ENCODE measurements around the gene NEK11. TPM values are rescaled to one million over a fixed set of nuclear protein-coding genes. Genes with fewer than 3 reads are reported as not detected.

The NEK11 gene
- total and polyA plus RNA-seq, 9 of the 15 experiments (the other 6 are each of a cell fraction or from before 2014, with no cell fraction given), result 0.28 to 1.5 (median 0.87) TPM

- Histone ChIP-seq H2AFZ (ENCODE audit: low read depth, low read length) (no peak overlapping the region), H3K79me2 (ENCODE audit: control insufficient read depth, insufficient read depth, low read length) (peaks cover 12% of the 10 kb centered on the region; the same call in 2 of the 3 replicates), H3K36me3 (ENCODE audit: control insufficient read depth, insufficient read depth, low read length) (peaks cover 14% of the 10 kb centered on the region; the same call in 2 of the 3 replicates), H3K9me1 (ENCODE audit: control insufficient read depth, insufficient read depth, low read length) (no peaks in the 10 kb centered on the region), H3K4me2 (ENCODE audit: insufficient read depth, low read length) (no peak overlapping the region), H3K4me1 (replicated peaks in 1 of 2; ENCODE audit: control insufficient read depth in 2 of 2, insufficient read depth in 2 of 2, low read length in 2 of 2) (peaks cover 0 to 7% of the 10 kb centered on the region in 2 experiments; a peak in 1 of 5 replicates), H3K27ac (ENCODE audit: extremely low read depth, low read depth, low read length) (no peak overlapping the region), H3K9me3 (replicated peaks; ENCODE audit: control insufficient read depth, insufficient read depth, low read depth, low read length) (no peaks in the 10 kb centered on the region), H3K27me3 (ENCODE audit: control insufficient read depth in 2 of 2, insufficient read depth in 2 of 2, low read length in 2 of 2) (no peaks in the 10 kb centered on the region), H3K9ac (ENCODE audit: insufficient read depth in 1 of 2, low read depth in 2 of 2, low read length in 2 of 2) (no peak overlapping the region), H3K4me3 (no peak overlapping the region), H4K20me1 (replicated peaks; ENCODE audit: control insufficient read depth, insufficient read depth, low read length) (no peaks in the 10 kb centered on the region)
- no peak for DNase-seq (ENCODE audit: extremely low read depth in 1 of 4, low spot score in 3 of 4)
- 53% methylated on average over 6 of the region's 6 CpGs for WGBS (ENCODE audit: insufficient coverage, low coverage, missing lambda C conversion rate)
- POLR2A ChIA-PET, result interaction anchor here (0.6 kb wide), 1 partner anchor 471 kb away, joined by 3 read pairs; no protein-coding TSS in a partner anchor
- FAIRE-seq, result no peak
- TF ChIP-seq SNRNP70 (optimal IDR thresholded peaks at IDR 0.05; ENCODE audit: low read depth, low read length), result no peak
- TF ChIP-seq TFAP4 (CRISPR knock-in tag; IDR thresholded peaks at IDR 0.05; ENCODE audit: borderline replicate concordance), result no peak
- TF ChIP-seq SPI1 (IDR thresholded peaks at IDR 0.05; ENCODE audit: borderline replicate concordance, low read depth, low read length), result peak; percentile 49; the same call in 1 of the 2 replicates
- TF ChIP-seq NFRKB (IDR thresholded peaks at IDR 0.05; ENCODE audit: low read depth), result no peak
- no peak for TF ChIP-seq NEUROD1 (IDR thresholded peaks at IDR 0.05; ENCODE audit: borderline replicate concordance, low read depth, low read length, partially characterized antibody)
- no peak for TF ChIP-seq TEAD2 (tag; IDR thresholded peaks at IDR 0.05)
- TF ChIP-seq NCOA6 (IDR thresholded peaks at IDR 0.05), result no peak
- TF ChIP-seq ELF1 (tag; IDR thresholded peaks at IDR 0.05), result no peak
- 0 out of 4 replicates have a peak, but pooled peaks of 1 of the 2 experiments have one; percentile 40 for TF ChIP-seq RCOR1 (IDR thresholded peaks at IDR 0.05; ENCODE audit: borderline replicate concordance in 1 of 2, low read depth in 2 of 2, low read length in 2 of 2)
- no peak for TF ChIP-seq ZNF395 (CRISPR knock-in tag; IDR thresholded peaks at IDR 0.05)
- TF ChIP-seq KDM1A (IDR thresholded peaks at IDR 0.05), result peak; percentile 28 to 33; a peak in 1 of 4 replicates
- TF ChIP-seq CBFA2T2 (conservative IDR thresholded peaks at IDR 0.05), result no peak
- no peak for TF ChIP-seq MIER1 (IDR thresholded peaks at IDR 0.05; ENCODE audit: low read depth)
- no peak for TF ChIP-seq EHMT2 (IDR thresholded peaks at IDR 0.05)
- intact Hi-C loops (cut with micrococcal nuclease), result no loop called here
- ATAC-seq, result no peak
- CTCF ChIA-PET (ENCODE audit: low intra/inter-chr PET ratio), result no interaction called here
- no TSS peak for BruUV-seq (replicated peaks)
- in situ Hi-C loops (cut with MboI), result no loop called here
Observed at GRCh38 chr3:131386429-131387165, 359.9 kb downstream of the NEK11 start.
